HG03457 (cell line): Measurements from ENCODE around the gene PRAC2.

Experiments
- ATAC-seq: cut with Tn5 transposase; IDR thresholded peaks from one replicate; pipeline ENCODE4 v1.9.1; 2021; ENCODE audit warnings: moderate number of reproducible peaks; ENCODE audit not compliant: unreplicated experiment

PRAC2 gene

GRCh38 chr17:48732688-48733629 is 10.0 kb downstream of the PRAC2 start:
- no peak for ATAC-seq

GRCh38 chr17:48733632-48734328 is 10.8 kb downstream of the PRAC2 start:
- ATAC-seq, result no peak

- ATAC-seq, result no peak
Measured at GRCh38 chr17:48734333-48735061, 11.5 kb downstream of the PRAC2 start.

- ATAC-seq, result no peak
Measured at GRCh38 chr17:48735062-48735351, 12.0 kb downstream of the PRAC2 start.

GRCh38 chr17:48737330-48738043 is 14.5 kb downstream of the PRAC2 start:
- no peak for ATAC-seq

- ATAC-seq, result no peak
Measured at GRCh38 chr17:48738424-48738802, 15.4 kb downstream of the PRAC2 start.

GRCh38 chr17:48738803-48739526 is 16.0 kb downstream of the PRAC2 start:
- ATAC-seq, result no peak

GRCh38 chr17:48740537-48740936 is 17.6 kb downstream of the PRAC2 start:
- ATAC-seq, result no peak

GRCh38 chr17:48745381-48746275 is 22.6 kb downstream of the PRAC2 start:
- ATAC-seq, result no peak

- no peak for ATAC-seq
Measured at GRCh38 chr17:48746916-48747444, 24.0 kb downstream of the PRAC2 start.

GRCh38 chr17:48747445-48748363 is 24.7 kb downstream of the PRAC2 start:
- no peak for ATAC-seq

GRCh38 chr17:48748718-48749566 is 26.0 kb downstream of the PRAC2 start:
- ATAC-seq, result no peak

GRCh38 chr17:48749621-48750553 is 26.9 kb downstream of the PRAC2 start:
- no peak for ATAC-seq

GRCh38 chr17:48751172-48751571 is 28.2 kb downstream of the PRAC2 start:
- no peak for ATAC-seq

GRCh38 chr17:48751733-48752398 is 28.9 kb downstream of the PRAC2 start:
- ATAC-seq, result no peak
